GM18907 (cell line): ENCODE results near the gene SNCG.
"Not testable (repeated sequence)": the region's sequence is repeated elsewhere in the genome, so short reads cannot be mapped to it uniquely, and the experiment has no call there.

Experiments used
- ATAC-seq: cut with Tn5 transposase; IDR thresholded peaks from one replicate; pipeline ENCODE4 v1.9.1; 2021; ENCODE audit warnings: mild to moderate bottlenecking, moderate library complexity; ENCODE audit not compliant: unreplicated experiment

SNCG gene

GRCh38 chr10:86958116-86958900 is at the start of gene SNCG:
TSS of gene SNCG (plus strand) at chr10:86958599. CDS start at chr10:86958698, 99 bp downstream.
- no peak for ATAC-seq

GRCh38 chr10:86914734-86915133 is 43.7 kb upstream of the SNCG start:
- no peak for ATAC-seq

- ATAC-seq: no peak
These were observed 40.4 kb upstream of the SNCG start for GRCh38 chr10:86918022-86918471.

- no peak for ATAC-seq
These were observed 35.8 kb upstream of the SNCG start for GRCh38 chr10:86922553-86922961.

GRCh38 chr10:86929468-86930380 is 28.7 kb upstream of the SNCG start:
- no peak for ATAC-seq

GRCh38 chr10:86931872-86932271 is 26.5 kb upstream of the SNCG start:
- ATAC-seq: no peak

GRCh38 chr10:86932674-86933073 is 25.7 kb upstream of the SNCG start:
- no peak for ATAC-seq

- ATAC-seq: not testable (repeated sequence)
These were observed 24.2 kb upstream of the SNCG start for GRCh38 chr10:86934162-86934711.

GRCh38 chr10:86936661-86937501 is 21.5 kb upstream of the SNCG start:
- ATAC-seq: no peak

- no peak for ATAC-seq
These were observed 20.8 kb upstream of the SNCG start for GRCh38 chr10:86937502-86938154.

GRCh38 chr10:86938260-86938659 is 20.1 kb upstream of the SNCG start:
- ATAC-seq: no peak

GRCh38 chr10:86940076-86940475 is 18.3 kb upstream of the SNCG start:
- not testable (repeated sequence) for ATAC-seq

- no peak for ATAC-seq
These were observed 17.7 kb upstream of the SNCG start for GRCh38 chr10:86940677-86941076.

- no peak for ATAC-seq
These were observed 17.0 kb upstream of the SNCG start for GRCh38 chr10:86941426-86941825.

- ATAC-seq: no peak
These were observed 16.4 kb upstream of the SNCG start for GRCh38 chr10:86941991-86942421.

- no peak for ATAC-seq
These were observed 15.7 kb upstream of the SNCG start for GRCh38 chr10:86942441-86943315.

GRCh38 chr10:86943316-86944030 is 14.9 kb upstream of the SNCG start:
- ATAC-seq: no peak

GRCh38 chr10:86944031-86944419 is 14.4 kb upstream of the SNCG start:
- no peak for ATAC-seq
